Neutrophil (primary cell): Measurements from ENCODE around the gene NR2C2AP.

Experiments used
- H3K27ac ChIP-seq: fragments of 200-600 bp; sonication (generic); 2 replicates; pipeline ENCODE4 v1.5.1; 2016; ENCODE audit warnings: mild to moderate bottlenecking, moderate library complexity
- H3K27me3 ChIP-seq: fragments of 200-600 bp; sonication (generic); 2 replicates; pipeline ENCODE4 v1.6.0; 2016; ENCODE audit warnings: mild to moderate bottlenecking
- H3K36me3 ChIP-seq: fragments of 200-600 bp; sonication (generic); 2 replicates; pipeline ENCODE4 v1.5.1; 2017
- H3K4me1 ChIP-seq, 2 experiments: fragments of 200-600 bp in 1 of 2; sonication (generic) in 1 of 2; 1 replicate in 1 of 2; 2 replicates in 1 of 2; pipeline versions ENCODE4 v1.5.1 to v1.6.1; 2013 to 2016; ENCODE audit warnings: low read depth in 1 of 2, low read length in 1 of 2, mild to moderate bottlenecking in 1 of 2, moderate library complexity in 1 of 2; ENCODE audit not compliant: control insufficient read depth in 1 of 2, insufficient read depth in 1 of 2
- H3K4me3 ChIP-seq, 2 experiments: fragments of 200-600 bp in 1 of 2; sonication (generic) in 1 of 2; 1 replicate in 1 of 2; 2 replicates in 1 of 2; pipeline ENCODE4 v1.5.1; 2013 to 2016; ENCODE audit warnings: low read depth in 1 of 2, low read length in 1 of 2, mild to moderate bottlenecking in 1 of 2, moderate library complexity in 1 of 2
- H3K9me3 ChIP-seq: fragments of 200-600 bp; sonication (generic); 2 replicates; pipeline ENCODE4 v1.5.1; 2016
- TF ChIP-seq, protein P1 (sequence below): fragments of 200-600 bp; sonication (generic); IDR thresholded peaks from 2 replicates; pipeline ENCODE4 v1.5.1; 2016; ENCODE audit warnings: antibody characterized with exemption

Gene NR2C2AP

DNA sequence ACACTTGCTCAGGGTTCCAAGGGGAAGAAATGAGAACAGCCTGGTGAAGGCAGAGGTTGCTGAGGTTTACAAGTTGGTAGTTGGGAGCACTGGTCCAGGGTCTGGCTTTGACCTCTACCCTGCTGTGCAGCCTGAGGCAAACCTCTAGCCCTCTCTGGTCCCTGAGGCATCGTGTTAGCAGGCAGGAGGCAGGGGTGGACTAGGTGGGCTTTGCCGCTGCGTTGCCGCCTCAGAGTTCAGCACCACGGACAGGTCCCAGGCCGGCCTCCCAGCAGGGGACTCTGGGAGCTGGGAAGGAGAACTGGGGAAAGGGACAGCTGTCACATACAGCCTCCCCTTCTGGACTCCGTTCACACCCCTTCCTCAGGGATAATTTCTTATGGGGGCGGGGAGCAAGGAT is 11.7 kb upstream of the NR2C2AP start:
- no peaks in the 10 kb centered on the region for H3K36me3 ChIP-seq

DNA sequence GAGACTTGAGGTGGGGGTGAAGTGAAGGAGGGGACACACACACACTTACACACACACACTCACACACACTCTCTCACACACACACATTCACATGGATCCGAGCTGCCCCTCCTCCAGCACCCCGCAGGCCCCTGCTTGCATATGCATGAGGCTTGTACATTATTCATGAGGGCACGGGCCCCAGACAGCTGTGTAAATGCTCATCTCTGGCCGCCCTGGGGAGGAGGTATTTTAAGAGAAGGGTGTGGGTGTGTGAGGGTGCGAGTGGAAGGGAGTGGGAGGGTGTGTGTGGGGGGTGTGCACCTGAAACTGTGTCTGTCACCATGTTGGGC is 10.9 kb upstream of the NR2C2AP start:
- Histone ChIP-seq H3K4me3 (no peak overlapping the region), H3K36me3 (no peaks in the 10 kb centered on the region), H3K27ac (no peak overlapping the region), H3K4me1 (no peaks in the 10 kb centered on the region), H3K9me3 (no peaks in the 10 kb centered on the region), H3K27me3 (peaks cover 98% of the 10 kb centered on the region)
- TF ChIP-seq, protein P1, sequence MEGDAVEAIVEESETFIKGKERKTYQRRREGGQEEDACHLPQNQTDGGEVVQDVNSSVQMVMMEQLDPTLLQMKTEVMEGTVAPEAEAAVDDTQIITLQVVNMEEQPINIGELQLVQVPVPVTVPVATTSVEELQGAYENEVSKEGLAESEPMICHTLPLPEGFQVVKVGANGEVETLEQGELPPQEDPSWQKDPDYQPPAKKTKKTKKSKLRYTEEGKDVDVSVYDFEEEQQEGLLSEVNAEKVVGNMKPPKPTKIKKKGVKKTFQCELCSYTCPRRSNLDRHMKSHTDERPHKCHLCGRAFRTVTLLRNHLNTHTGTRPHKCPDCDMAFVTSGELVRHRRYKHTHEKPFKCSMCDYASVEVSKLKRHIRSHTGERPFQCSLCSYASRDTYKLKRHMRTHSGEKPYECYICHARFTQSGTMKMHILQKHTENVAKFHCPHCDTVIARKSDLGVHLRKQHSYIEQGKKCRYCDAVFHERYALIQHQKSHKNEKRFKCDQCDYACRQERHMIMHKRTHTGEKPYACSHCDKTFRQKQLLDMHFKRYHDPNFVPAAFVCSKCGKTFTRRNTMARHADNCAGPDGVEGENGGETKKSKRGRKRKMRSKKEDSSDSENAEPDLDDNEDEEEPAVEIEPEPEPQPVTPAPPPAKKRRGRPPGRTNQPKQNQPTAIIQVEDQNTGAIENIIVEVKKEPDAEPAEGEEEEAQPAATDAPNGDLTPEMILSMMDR = no peak

More for the DNA sequence above, 11.7 kb upstream of the NR2C2AP start:
- Histone ChIP-seq H3K9me3 (no peaks in the 10 kb centered on the region), H3K4me1 (no peaks in the 10 kb centered on the region), H3K4me3 (no peak overlapping the region), H3K27ac (no peak overlapping the region), H3K27me3 (peaks cover 93% of the 10 kb centered on the region)
- TF ChIP-seq, protein P1 = no peak

GRCh38 chr19:19213426-19214158 is 10.4 kb upstream of the NR2C2AP start:
- Histone ChIP-seq H3K36me3 (no peaks in the 10 kb centered on the region), H3K4me3 (no peak overlapping the region), H3K27me3 (peaks cover 98% of the 10 kb centered on the region), H3K4me1 (no peaks in the 10 kb centered on the region), H3K27ac (no peak overlapping the region), H3K9me3 (no peaks in the 10 kb centered on the region)
- TF ChIP-seq, protein P1 = no peak

- no peaks in the 10 kb centered on the region for H3K36me3 ChIP-seq
- TF ChIP-seq, protein P1 = no peak
- no peak overlapping the region for H3K4me3 ChIP-seq
- H3K27ac ChIP-seq = no peak overlapping the region
- no peaks in the 10 kb centered on the region for H3K9me3 ChIP-seq
- peaks cover 100% of the 10 kb centered on the region for H3K27me3 ChIP-seq
- H3K4me1 ChIP-seq = no peaks in the 10 kb centered on the region
These were observed 9.7 kb upstream of the NR2C2AP start for GRCh38 chr19:19212916-19213315.

DNA sequence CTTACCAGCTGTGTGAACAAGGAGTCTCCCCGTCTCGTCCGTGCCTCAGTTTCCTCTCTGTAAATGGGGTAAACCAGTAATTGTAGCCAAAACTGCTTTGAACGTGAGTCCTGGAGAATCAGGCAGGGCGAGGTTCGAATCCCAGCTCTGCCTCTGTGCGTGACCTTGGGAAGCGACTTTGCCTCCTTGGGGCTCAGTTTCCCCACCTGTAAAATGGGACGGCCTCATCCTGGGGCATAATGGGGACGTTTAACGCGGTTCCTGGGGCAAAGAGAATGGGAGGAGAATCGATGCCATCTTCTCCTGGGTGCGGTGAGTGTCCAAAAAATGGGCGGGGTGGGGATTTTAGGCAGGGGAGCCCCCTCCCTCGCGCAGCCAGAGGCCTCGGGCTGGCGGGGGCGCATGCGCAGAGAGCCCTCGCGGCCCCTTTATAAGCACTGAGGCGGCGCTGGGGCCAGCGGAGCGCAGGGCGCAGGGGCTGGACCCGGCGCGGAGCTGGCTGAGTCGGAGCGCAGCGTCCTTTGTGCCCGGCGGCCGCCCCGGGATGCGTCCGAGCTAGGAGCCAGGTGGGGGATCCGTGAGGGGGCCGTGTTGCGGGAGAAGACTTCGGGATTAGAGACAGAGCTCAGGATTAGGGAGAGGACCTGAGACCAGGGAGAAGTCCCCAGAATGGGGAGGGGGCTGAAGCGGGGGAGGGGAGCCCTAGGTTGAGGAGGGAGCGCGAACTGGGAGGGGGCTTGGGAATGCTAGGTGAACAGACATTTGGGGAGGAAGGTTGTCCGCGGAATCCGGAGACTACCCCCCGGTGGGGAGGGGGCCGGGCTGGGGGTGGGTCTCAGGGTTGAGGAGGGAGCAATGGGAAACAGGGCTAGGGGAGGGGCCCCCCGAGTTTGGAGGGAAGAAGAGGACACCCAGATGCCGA is 8.5 kb upstream of the NR2C2AP start, which contains the start of gene NCAN:
NCAN (plus strand) TSS at position 460 of the 922 bp plus-strand sequence. CDS start 4,996 bp downstream, outside the sequence.
- H3K36me3 ChIP-seq = no peaks in the 10 kb centered on the region
- no peaks in the 10 kb centered on the region for H3K4me1 ChIP-seq
- TF ChIP-seq, protein P1 = no peak
- H3K27ac ChIP-seq = no peak within 1 kb of the TSS
- no peaks in the 10 kb centered on the region for H3K9me3 ChIP-seq
- no peak within 1 kb of the TSS for H3K4me3 ChIP-seq
- H3K27me3 ChIP-seq = peaks cover 98% of the 10 kb centered on the region
